Measurements from ENCODE around the gene EHBP1.

EHBP1 gene

GRCh38 chr2:62768615-62769014 is 63.1 kb downstream of the EHBP1 start:
- no peak overlapping the region for H3K9ac ChIP-seq (ENCODE audit: low read depth, low read length)
- no peak overlapping the region for H3K4me3 ChIP-seq (ENCODE audit: low read depth, low read length)
- no peaks in the 10 kb centered on the region for H3K4me1 ChIP-seq (ENCODE audit: control insufficient read depth, insufficient read depth, low read length)
- no peaks in the 10 kb centered on the region for H3K9me3 ChIP-seq (ENCODE audit: control insufficient read depth, insufficient read depth, low read length)
- no peaks in the 10 kb centered on the region for H3K36me3 ChIP-seq (ENCODE audit: control insufficient read depth, insufficient read depth, low read length)
- no peaks in the 10 kb centered on the region for H3K27me3 ChIP-seq (ENCODE audit: control insufficient read depth, insufficient read depth, low read length)

GRCh38 chr2:62770629-62771028 is 65.1 kb downstream of the EHBP1 start:
- no peak overlapping the region for H3K9ac ChIP-seq (ENCODE audit: low read depth, low read length)
- no peaks in the 10 kb centered on the region for H3K36me3 ChIP-seq (ENCODE audit: control insufficient read depth, insufficient read depth, low read length)
- H3K9me3 ChIP-seq (ENCODE audit: control insufficient read depth, insufficient read depth, low read length), result no peaks in the 10 kb centered on the region
- H3K4me3 ChIP-seq (ENCODE audit: low read depth, low read length), result no peak overlapping the region
- no peaks in the 10 kb centered on the region for H3K4me1 ChIP-seq (ENCODE audit: control insufficient read depth, insufficient read depth, low read length)
- no peaks in the 10 kb centered on the region for H3K27me3 ChIP-seq (ENCODE audit: control insufficient read depth, insufficient read depth, low read length)

GRCh38 chr2:62774555-62775366 is 69.2 kb downstream of the EHBP1 start:
- no peaks in the 10 kb centered on the region for H3K36me3 ChIP-seq (ENCODE audit: control insufficient read depth, insufficient read depth, low read length)
- no peaks in the 10 kb centered on the region for H3K27me3 ChIP-seq (ENCODE audit: control insufficient read depth, insufficient read depth, low read length)
- no peak overlapping the region for H3K4me3 ChIP-seq (ENCODE audit: low read depth, low read length)
- no peaks in the 10 kb centered on the region for H3K9me3 ChIP-seq (ENCODE audit: control insufficient read depth, insufficient read depth, low read length)
- peaks cover 3% of the 10 kb centered on the region for H3K4me1 ChIP-seq (ENCODE audit: control insufficient read depth, insufficient read depth, low read length)
- no peak overlapping the region for H3K9ac ChIP-seq (ENCODE audit: low read depth, low read length)

- H3K9ac ChIP-seq (ENCODE audit: low read depth, low read length), result no peak overlapping the region
- no peak overlapping the region for H3K4me3 ChIP-seq (ENCODE audit: low read depth, low read length)
- peaks cover 3% of the 10 kb centered on the region for H3K4me1 ChIP-seq (ENCODE audit: control insufficient read depth, insufficient read depth, low read length)
- H3K36me3 ChIP-seq (ENCODE audit: control insufficient read depth, insufficient read depth, low read length), result no peaks in the 10 kb centered on the region
- no peaks in the 10 kb centered on the region for H3K27me3 ChIP-seq (ENCODE audit: control insufficient read depth, insufficient read depth, low read length)
- no peaks in the 10 kb centered on the region for H3K9me3 ChIP-seq (ENCODE audit: control insufficient read depth, insufficient read depth, low read length)
Measured at GRCh38 chr2:62775367-62775668, 69.8 kb downstream of the EHBP1 start.

- Histone ChIP-seq H3K4me3 (ENCODE audit: low read depth, low read length) (no peak overlapping the region), H3K36me3 (ENCODE audit: control insufficient read depth, insufficient read depth, low read length) (no peaks in the 10 kb centered on the region), H3K9me3 (ENCODE audit: control insufficient read depth, insufficient read depth, low read length) (no peaks in the 10 kb centered on the region), H3K4me1 (ENCODE audit: control insufficient read depth, insufficient read depth, low read length) (peaks cover 3% of the 10 kb centered on the region), H3K27me3 (ENCODE audit: control insufficient read depth, insufficient read depth, low read length) (no peaks in the 10 kb centered on the region), H3K9ac (ENCODE audit: low read depth, low read length) (no peak overlapping the region)
Measured at GRCh38 chr2:62783679-62784078, 78.2 kb downstream of the EHBP1 start.

- Histone ChIP-seq H3K4me3 (ENCODE audit: low read depth, low read length) (no peak overlapping the region), H3K27me3 (ENCODE audit: control insufficient read depth, insufficient read depth, low read length) (no peaks in the 10 kb centered on the region), H3K36me3 (ENCODE audit: control insufficient read depth, insufficient read depth, low read length) (no peaks in the 10 kb centered on the region), H3K9me3 (ENCODE audit: control insufficient read depth, insufficient read depth, low read length) (no peaks in the 10 kb centered on the region), H3K9ac (ENCODE audit: low read depth, low read length) (no peak overlapping the region), H3K4me1 (ENCODE audit: control insufficient read depth, insufficient read depth, low read length) (peaks cover under 1% of the 10 kb centered on the region)
Measured at GRCh38 chr2:62784341-62784740, 78.8 kb downstream of the EHBP1 start.

GRCh38 chr2:62785216-62785615 is 79.7 kb downstream of the EHBP1 start:
- Histone ChIP-seq H3K4me1 (ENCODE audit: control insufficient read depth, insufficient read depth, low read length) (no peaks in the 10 kb centered on the region), H3K36me3 (ENCODE audit: control insufficient read depth, insufficient read depth, low read length) (no peaks in the 10 kb centered on the region)

GRCh38 chr2:62785810-62786597 is 80.5 kb downstream of the EHBP1 start:
- no peak overlapping the region for H3K9ac ChIP-seq (ENCODE audit: low read depth, low read length)
- H3K9me3 ChIP-seq (ENCODE audit: control insufficient read depth, insufficient read depth, low read length), result no peaks in the 10 kb centered on the region
- no peaks in the 10 kb centered on the region for H3K27me3 ChIP-seq (ENCODE audit: control insufficient read depth, insufficient read depth, low read length)
- no peaks in the 10 kb centered on the region for H3K4me1 ChIP-seq (ENCODE audit: control insufficient read depth, insufficient read depth, low read length)
- H3K4me3 ChIP-seq (ENCODE audit: low read depth, low read length), result no peak overlapping the region
- no peaks in the 10 kb centered on the region for H3K36me3 ChIP-seq (ENCODE audit: control insufficient read depth, insufficient read depth, low read length)

More at GRCh38 chr2:62785216-62785615, 79.7 kb downstream of the EHBP1 start:
- Histone ChIP-seq H3K9ac (ENCODE audit: low read depth, low read length) (no peak overlapping the region), H3K9me3 (ENCODE audit: control insufficient read depth, insufficient read depth, low read length) (no peaks in the 10 kb centered on the region), H3K27me3 (ENCODE audit: control insufficient read depth, insufficient read depth, low read length) (no peaks in the 10 kb centered on the region), H3K4me3 (ENCODE audit: low read depth, low read length) (no peak overlapping the region)

- Histone ChIP-seq H3K36me3 (ENCODE audit: control insufficient read depth, insufficient read depth, low read length) (no peaks in the 10 kb centered on the region), H3K4me1 (ENCODE audit: control insufficient read depth, insufficient read depth, low read length) (no peaks in the 10 kb centered on the region), H3K27me3 (ENCODE audit: control insufficient read depth, insufficient read depth, low read length) (no peaks in the 10 kb centered on the region), H3K4me3 (ENCODE audit: low read depth, low read length) (no peak overlapping the region), H3K9ac (ENCODE audit: low read depth, low read length) (no peak overlapping the region), H3K9me3 (ENCODE audit: control insufficient read depth, insufficient read depth, low read length) (no peaks in the 10 kb centered on the region)
Measured at GRCh38 chr2:62787386-62787785, 81.9 kb downstream of the EHBP1 start.

- H3K36me3 ChIP-seq (ENCODE audit: control insufficient read depth, insufficient read depth, low read length), result no peaks in the 10 kb centered on the region
- no peaks in the 10 kb centered on the region for H3K9me3 ChIP-seq (ENCODE audit: control insufficient read depth, insufficient read depth, low read length)
- H3K27me3 ChIP-seq (ENCODE audit: control insufficient read depth, insufficient read depth, low read length), result no peaks in the 10 kb centered on the region
- no peaks in the 10 kb centered on the region for H3K4me1 ChIP-seq (ENCODE audit: control insufficient read depth, insufficient read depth, low read length)
- no peak overlapping the region for H3K9ac ChIP-seq (ENCODE audit: low read depth, low read length)
- no peak overlapping the region for H3K4me3 ChIP-seq (ENCODE audit: low read depth, low read length)
Measured at GRCh38 chr2:62789518-62789917, 84.0 kb downstream of the EHBP1 start.

GRCh38 chr2:62789918-62790317 is 84.4 kb downstream of the EHBP1 start:
- H3K36me3 ChIP-seq (ENCODE audit: control insufficient read depth, insufficient read depth, low read length), result no peaks in the 10 kb centered on the region
- H3K4me3 ChIP-seq (ENCODE audit: low read depth, low read length), result no peak overlapping the region
- no peak overlapping the region for H3K9ac ChIP-seq (ENCODE audit: low read depth, low read length)
- no peaks in the 10 kb centered on the region for H3K4me1 ChIP-seq (ENCODE audit: control insufficient read depth, insufficient read depth, low read length)
- H3K27me3 ChIP-seq (ENCODE audit: control insufficient read depth, insufficient read depth, low read length), result no peaks in the 10 kb centered on the region
- no peaks in the 10 kb centered on the region for H3K9me3 ChIP-seq (ENCODE audit: control insufficient read depth, insufficient read depth, low read length)

GRCh38 chr2:62792408-62792807 is 86.9 kb downstream of the EHBP1 start:
- H3K36me3 ChIP-seq (ENCODE audit: control insufficient read depth, insufficient read depth, low read length), result no peaks in the 10 kb centered on the region
- no peaks in the 10 kb centered on the region for H3K27me3 ChIP-seq (ENCODE audit: control insufficient read depth, insufficient read depth, low read length)
- no peak overlapping the region for H3K9ac ChIP-seq (ENCODE audit: low read depth, low read length)
- H3K4me1 ChIP-seq (ENCODE audit: control insufficient read depth, insufficient read depth, low read length), result no peaks in the 10 kb centered on the region
- no peaks in the 10 kb centered on the region for H3K9me3 ChIP-seq (ENCODE audit: control insufficient read depth, insufficient read depth, low read length)
- no peak overlapping the region for H3K4me3 ChIP-seq (ENCODE audit: low read depth, low read length)
